HEK293 (cell line): ENCODE measurements around the gene PFKM.

Source experiments
- CTCF ChIA-PET: fragments of 350-600 bp; formaldehyde crosslinking; extraction: SDS; loops from one replicate; lab custom pipeline; 2021; ENCODE audit warnings: antibody characterized with exemption; lab: Yijun Ruan, JAX
- POLR2A ChIA-PET: fragments of 300-600 bp; formaldehyde crosslinking; extraction: SDS; loops from one replicate; lab custom pipeline; 2020; ENCODE audit warnings: antibody characterized with exemption, inconsistent platforms; lab: Yijun Ruan, JAX
- H3K27ac ChIP-seq: fragments of 200-500 bp; sonication (Bioruptor generic); 2 replicates; pipeline ENCODE4 v1.5.1; 2014; ENCODE audit warnings: low read depth, low read length, control low read depth, inconsistent platforms; ENCODE audit errors: extremely low read depth
- H3K36me3 ChIP-seq, 2 experiments: fragments of 200-500 bp in 1 of 2; sonication (Bioruptor generic) in 1 of 2; 1 replicate in 1 of 2; 2 replicates in 1 of 2; pipeline ENCODE4 v1.5.1; 2014 to 2017; ENCODE audit warnings: inconsistent platforms in 2 of 2, low read length in 2 of 2; ENCODE audit not compliant: control insufficient read depth in 2 of 2, insufficient read depth in 1 of 2
- H3K4me1 ChIP-seq: fragments of 200-500 bp; sonication (Bioruptor generic); 2 replicates; pipeline ENCODE4 v1.5.1; 2014; ENCODE audit warnings: mild to moderate bottlenecking, low read length, inconsistent platforms; ENCODE audit not compliant: control insufficient read depth, insufficient read depth
- H3K4me3 ChIP-seq: 2 replicates; pipeline ENCODE4 v1.5.1; 2011; ENCODE audit warnings: low read depth, mild to moderate bottlenecking, control low read depth, low read length, moderate library complexity
- H3K9me3 ChIP-seq: fragments of 200-500 bp; sonication (Bioruptor generic); 2 replicates; pipeline ENCODE4 v1.5.1; 2014; ENCODE audit warnings: low read depth, low read length, inconsistent platforms; ENCODE audit not compliant: control insufficient read depth, insufficient read depth
- BCL11A ChIP-seq: fragments of 450-650 bp; formaldehyde crosslinking; IDR thresholded peaks from 2 replicates; pipeline ENCODE4 v1.5.1; 2016; ENCODE audit warnings: low read depth, missing biosample characterization, missing genetic modification characterization
- KLF7 ChIP-seq: fragments of 450-650 bp; formaldehyde crosslinking; IDR thresholded peaks from 2 replicates; pipeline ENCODE4 v1.5.1; 2016; ENCODE audit warnings: missing biosample characterization, missing genetic modification characterization, borderline replicate concordance
- KLF8 ChIP-seq: fragments of 450-650 bp; formaldehyde crosslinking; IDR thresholded peaks from 2 replicates; pipeline ENCODE4 v1.5.1; 2016; ENCODE audit warnings: missing biosample characterization, missing genetic modification characterization
- SP7 ChIP-seq: fragments of 450-650 bp; formaldehyde crosslinking; IDR thresholded peaks from 2 replicates; pipeline ENCODE4 v1.5.1; 2016; ENCODE audit warnings: missing biosample characterization, missing genetic modification characterization
- TSHZ1 ChIP-seq: fragments of 450-650 bp; formaldehyde crosslinking; IDR thresholded peaks from 2 replicates; pipeline ENCODE4 v1.5.1; 2016; ENCODE audit warnings: missing biosample characterization, missing genetic modification characterization, borderline replicate concordance
- ZNF148 ChIP-seq: fragments of 450-650 bp; formaldehyde crosslinking; IDR thresholded peaks from 2 replicates; pipeline ENCODE4 v1.5.0; 2017; ENCODE audit warnings: missing biosample characterization, missing genetic modification characterization, borderline replicate concordance
- ZNF214 ChIP-seq: fragments of 450-650 bp; formaldehyde crosslinking; IDR thresholded peaks from 2 replicates; pipeline ENCODE4 v1.5.1; 2017; ENCODE audit warnings: missing biosample characterization, mild to moderate bottlenecking, missing genetic modification characterization, borderline replicate concordance
- ZNF24 ChIP-seq: fragments of 450-650 bp; formaldehyde crosslinking; IDR thresholded peaks from 2 replicates; pipeline ENCODE4 v1.5.1; 2016; ENCODE audit warnings: missing biosample characterization, missing genetic modification characterization
- ZNF324 ChIP-seq: fragments of 450-650 bp; formaldehyde crosslinking; IDR thresholded peaks from 2 replicates; pipeline ENCODE4 v1.5.1; 2016; ENCODE audit warnings: missing biosample characterization, missing genetic modification characterization
- ZNF48 ChIP-seq: fragments of 450-650 bp; formaldehyde crosslinking; IDR thresholded peaks from 2 replicates; pipeline ENCODE4 v1.5.1; 2016; ENCODE audit warnings: missing biosample characterization, missing genetic modification characterization
- ZNF513 ChIP-seq: fragments of 450-650 bp; IDR thresholded peaks from 2 replicates; pipeline ENCODE4 v1.5.1; 2018; ENCODE audit warnings: missing biosample characterization, missing genetic modification characterization
- ZNF518A ChIP-seq: fragments of 450-650 bp; formaldehyde crosslinking; conservative IDR thresholded peaks from 2 replicates; pipeline ENCODE4 v1.5.1; 2016; ENCODE audit warnings: low read depth, missing biosample characterization, missing genetic modification characterization
- ZNF555 ChIP-seq: fragments of 450-650 bp; formaldehyde crosslinking; conservative IDR thresholded peaks from 2 replicates; pipeline ENCODE4 v1.5.1; 2017; ENCODE audit warnings: missing biosample characterization, mild to moderate bottlenecking, missing genetic modification characterization, inconsistent platforms
- ZNF596 ChIP-seq: fragments of 450-650 bp; IDR thresholded peaks from 2 replicates; pipeline ENCODE4 v1.5.0; 2018; ENCODE audit warnings: missing biosample characterization, mild to moderate bottlenecking, missing genetic modification characterization, moderate library complexity
- ZNF707 ChIP-seq: fragments of 450-650 bp; formaldehyde crosslinking; IDR thresholded peaks from 2 replicates; pipeline ENCODE4 v1.5.1; 2016; ENCODE audit warnings: missing biosample characterization, missing genetic modification characterization

PFKM gene

GRCh38 chr12:48074266-48074665, 44.9 kb upstream of the PFKM start:
- TF ChIP-seq ZNF707 (tag by site-specific recombination): no peak
- 0 out of 2 replicates have a peak, but pooled peaks have one; percentile 24 for TF ChIP-seq ZNF513 (tag by site-specific recombination)
- Histone ChIP-seq H3K27ac (no peak overlapping the region), H3K9me3 (no peaks in the 10 kb centered on the region), H3K36me3 (peaks cover 51 to 57% of the 10 kb centered on the region in 2 experiments), H3K4me1 (no peaks in the 10 kb centered on the region), H3K4me3 (no peak overlapping the region)
- ChIA-PET POLR2A (no interaction called here), CTCF (interaction anchor here (1.1 kb wide), 1 partner anchor 115 kb away, joined by 3 read pairs; no protein-coding TSS in a partner anchor)

DNA sequence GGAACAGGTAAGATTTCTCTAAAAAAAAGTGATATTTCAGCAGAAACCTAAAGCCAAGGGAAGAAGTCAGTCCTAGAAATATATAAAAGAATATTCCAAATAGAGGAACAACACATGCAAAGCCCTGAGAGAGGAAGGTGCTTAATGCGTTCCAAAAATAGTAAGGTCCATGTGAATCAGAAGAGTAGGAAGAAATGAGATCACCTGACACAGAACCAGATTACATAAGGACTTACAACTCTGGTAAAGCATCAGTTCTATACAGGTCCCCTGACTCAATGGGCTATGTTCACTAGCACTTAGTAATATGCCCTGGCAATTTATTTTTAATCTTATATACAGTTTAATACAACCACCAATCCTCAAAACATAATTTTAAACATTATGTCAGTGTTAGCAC, 43.3 kb upstream of the PFKM start:
- H3K9me3 ChIP-seq: no peaks in the 10 kb centered on the region
- ChIA-PET POLR2A (interaction anchor here (0.7 kb wide), 1 partner anchor 25 kb away, joined by 3 read pairs; no protein-coding TSS in a partner anchor), CTCF (no interaction called here)
- no peak overlapping the region for H3K4me3 ChIP-seq
- TF ChIP-seq BCL11A: no peak
- TF ChIP-seq ZNF48: no peak
- no peak for TF ChIP-seq ZNF707 (tag by site-specific recombination)
- TF ChIP-seq ZNF555 (tag by site-specific recombination): no peak
- TF ChIP-seq SP7 (tag by site-specific recombination): no peak
- H3K4me1 ChIP-seq: no peaks in the 10 kb centered on the region
- peaks cover 46 to 53% of the 10 kb centered on the region in 2 experiments for H3K36me3 ChIP-seq
- H3K27ac ChIP-seq: no peak overlapping the region

DNA sequence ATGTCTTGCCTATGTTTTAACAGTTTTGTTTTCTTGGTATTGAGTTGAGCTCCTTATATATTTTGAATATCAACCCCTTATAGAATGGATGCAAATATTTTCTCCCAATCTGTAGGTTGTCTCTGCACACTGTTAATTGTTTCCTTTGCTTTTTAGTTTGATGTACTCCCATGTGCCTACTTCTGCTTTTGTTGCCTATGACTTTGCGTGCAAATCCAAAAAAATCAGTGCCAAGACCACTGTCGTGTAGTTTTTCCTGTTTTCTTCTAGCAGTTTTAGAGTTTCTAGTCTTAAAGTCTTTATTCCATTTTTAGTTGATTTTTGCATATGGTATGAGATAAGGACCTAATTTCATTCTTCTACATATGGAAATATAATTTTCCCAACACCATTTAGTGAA, 42.1 kb upstream of the PFKM start:
- H3K4me3 ChIP-seq: no peak overlapping the region
- ChIA-PET POLR2A (interaction anchor here (0.7 kb wide), 1 partner anchor 13 kb away, joined by 3 read pairs; no protein-coding TSS in a partner anchor), CTCF (interaction anchor here (0.7 to 1.6 kb wide), 2 partner anchors 11 to 15 kb away, joined by 3 to 7 read pairs; no protein-coding TSS in a partner anchor)
- TF ChIP-seq ZNF518A (no peak), ZNF324 (tag by site-specific recombination) (no peak), KLF8 (tag by site-specific recombination) (no peak), KLF7 (tag by site-specific recombination) (no peak), ZNF596 (tag by site-specific recombination) (no peak), ZNF214 (no peak), ZNF148 (tag by site-specific recombination) (no peak), ZNF24 (tag by site-specific recombination) (no peak), TSHZ1 (no peak)
- H3K27ac ChIP-seq: no peak overlapping the region
- H3K4me1 ChIP-seq: no peaks in the 10 kb centered on the region
- peaks cover 42 to 55% of the 10 kb centered on the region in 2 experiments for H3K36me3 ChIP-seq
- H3K9me3 ChIP-seq: no peaks in the 10 kb centered on the region
